ENCODE results near the gene GAL3ST3. TPM values are rescaled to one million over a fixed set of nuclear protein-coding genes. Genes with fewer than 3 reads are reported as not detected.

The GAL3ST3 gene
- total RNA-seq, 1 donor from 2014 or later: 2.1 TPM

GRCh38 chr11:66062408-66062807 is 13.4 kb upstream of the GAL3ST3 start:
- no peak for TF ChIP-seq CTCF (conservative IDR thresholded peaks at IDR 0.05; ENCODE audit: low read depth, low read length)
- no peak for DNase-seq (ENCODE audit: low read depth)
- H3K4me3 ChIP-seq (ENCODE audit: low read depth, low read length): no peak overlapping the region

GRCh38 chr11:66061268-66061667 is 12.3 kb upstream of the GAL3ST3 start:
- no peak overlapping the region for H3K4me3 ChIP-seq (ENCODE audit: low read depth, low read length)
- no peak for TF ChIP-seq CTCF (conservative IDR thresholded peaks at IDR 0.05; ENCODE audit: low read depth, low read length)
- no peak for DNase-seq (ENCODE audit: low read depth)

- no peak for TF ChIP-seq CTCF (conservative IDR thresholded peaks at IDR 0.05; ENCODE audit: low read depth, low read length)
- no peak overlapping the region for H3K4me3 ChIP-seq (ENCODE audit: low read depth, low read length)
Observed at GRCh38 chr11:66059966-66060680, 11.2 kb upstream of the GAL3ST3 start.

GRCh38 chr11:66056501-66056900 is 7.5 kb upstream of the GAL3ST3 start:
- no peak overlapping the region for H3K4me3 ChIP-seq (ENCODE audit: low read depth, low read length)
- no peak for DNase-seq (ENCODE audit: low read depth)
- TF ChIP-seq CTCF (conservative IDR thresholded peaks at IDR 0.05; ENCODE audit: low read depth, low read length): no peak

More at GRCh38 chr11:66059966-66060680, 11.2 kb upstream of the GAL3ST3 start:
- DNase-seq (ENCODE audit: low read depth): no peak

GRCh38 chr11:66055021-66055420 is 6.1 kb upstream of the GAL3ST3 start:
- H3K4me3 ChIP-seq (ENCODE audit: low read depth, low read length): no peak overlapping the region
- no peak for TF ChIP-seq CTCF (conservative IDR thresholded peaks at IDR 0.05; ENCODE audit: low read depth, low read length)
- no peak for DNase-seq (ENCODE audit: low read depth)

- no peak for TF ChIP-seq CTCF (conservative IDR thresholded peaks at IDR 0.05; ENCODE audit: low read depth, low read length)
- DNase-seq (ENCODE audit: low read depth): no peak
- peak overlapping the region; percentile 95 for H3K4me3 ChIP-seq (ENCODE audit: low read depth, low read length)
Observed at GRCh38 chr11:66052664-66052982, 3.7 kb upstream of the GAL3ST3 start.
